SK-N-SH treated with all-trans-retinoic acid at 6 μM for 48 hours (cell line): Measurements from ENCODE around the gene FOXL1.

ENCODE experiments used
- ATAC-seq: fragments of 200-7000 bp; cut with Tn5 transposase; 3 replicates; pipeline ENCODE4 v1.9.1; 2020; ENCODE audit warnings: mild to moderate bottlenecking, moderate library complexity
- ARNTL ChIP-seq: fragments of 450-650 bp; formaldehyde crosslinking; IDR thresholded peaks from 2 replicates; pipeline ENCODE4 v1.5.0; 2020; ENCODE audit warnings: low read depth, mild to moderate bottlenecking, moderate library complexity, borderline replicate concordance
- CSDC2 ChIP-seq: fragments of 250-450 bp; sonication (Bioruptor Pico); IDR thresholded peaks from 2 replicates; pipeline ENCODE4 v1.5.0; 2020; ENCODE audit warnings: mild to moderate bottlenecking, moderate library complexity
- ESRRG ChIP-seq: fragments of 250-450 bp; sonication (Bioruptor Pico); IDR thresholded peaks from 2 replicates; pipeline ENCODE4 v1.6.1; 2021; ENCODE audit warnings: mild to moderate bottlenecking
- GLIS3 ChIP-seq: fragments of 250-450 bp; sonication (Bioruptor Pico); IDR thresholded peaks from 2 replicates; pipeline ENCODE4 v1.5.0; 2020; ENCODE audit warnings: mild to moderate bottlenecking, moderate library complexity
- PPARA ChIP-seq: fragments of 250-450 bp; sonication (Bioruptor Pico); IDR thresholded peaks from 2 replicates; pipeline ENCODE4 v1.5.0; 2020; ENCODE audit warnings: mild to moderate bottlenecking, borderline replicate concordance
- SNAI2 ChIP-seq: fragments of 250-450 bp; sonication (Bioruptor Pico); IDR thresholded peaks from 2 replicates; pipeline ENCODE4 v1.5.0; 2020; ENCODE audit warnings: mild to moderate bottlenecking, moderate library complexity
- TCF4 ChIP-seq: fragments of 250-450 bp; sonication (Bioruptor Pico); IDR thresholded peaks from 2 replicates; pipeline ENCODE4 v1.8.0; 2021; ENCODE audit warnings: mild to moderate bottlenecking, moderate library complexity, borderline replicate concordance
- TOX ChIP-seq: fragments of 250-450 bp; sonication (Bioruptor Pico); IDR thresholded peaks from 2 replicates; pipeline ENCODE4 v1.8.0; 2021; ENCODE audit warnings: mild to moderate bottlenecking, moderate library complexity, borderline replicate concordance
- ZFP3 ChIP-seq: fragments of 250-450 bp; sonication (Bioruptor Pico); IDR thresholded peaks from 2 replicates; pipeline ENCODE4 v1.5.0; 2020; ENCODE audit warnings: mild to moderate bottlenecking, moderate library complexity
- ZFP30 ChIP-seq: fragments of 450-650 bp; formaldehyde crosslinking; IDR thresholded peaks from 2 replicates; pipeline ENCODE4 v1.5.0; 2022; ENCODE audit warnings: mild to moderate bottlenecking, moderate library complexity
- ZNF565 ChIP-seq: fragments of 450-650 bp; formaldehyde crosslinking; conservative IDR thresholded peaks from 2 replicates; pipeline ENCODE4 v1.5.0; 2020; ENCODE audit warnings: low read depth, mild to moderate bottlenecking, moderate library complexity
- ZNF70 ChIP-seq: fragments of 450-650 bp; formaldehyde crosslinking; IDR thresholded peaks from 2 replicates; pipeline ENCODE4 v1.5.0; 2020; ENCODE audit warnings: mild to moderate bottlenecking, moderate library complexity
- TF ChIP-seq, protein P1 (sequence below): fragments of 250-450 bp; sonication (Bioruptor Pico); IDR thresholded peaks from 2 replicates; pipeline ENCODE4 v1.5.0; 2020; ENCODE audit warnings: mild to moderate bottlenecking, moderate library complexity
- TF ChIP-seq, protein P2 (sequence below): fragments of 250-450 bp; sonication (Bioruptor Pico); IDR thresholded peaks from 2 replicates; pipeline ENCODE4 v1.8.0; 2021; ENCODE audit warnings: low read depth, mild to moderate bottlenecking, moderate library complexity, borderline replicate concordance
- TF ChIP-seq, protein P3 (sequence below): fragments of 250-450 bp; sonication (Bioruptor Pico); IDR thresholded peaks from 2 replicates; pipeline ENCODE4 v1.5.1; 2020; ENCODE audit warnings: low read depth, mild to moderate bottlenecking, moderate library complexity
- TF ChIP-seq, protein P4 (sequence below): fragments of 250-450 bp; sonication (Bioruptor Pico); IDR thresholded peaks from 2 replicates; pipeline ENCODE4 v1.5.1; 2021; ENCODE audit warnings: mild to moderate bottlenecking, moderate library complexity
- TF ChIP-seq, protein P5 (sequence below): fragments of 250-450 bp; sonication (Bioruptor Pico); IDR thresholded peaks from 2 replicates; pipeline ENCODE4 v1.8.0; 2020; ENCODE audit warnings: mild to moderate bottlenecking, moderate library complexity, borderline replicate concordance

Gene FOXL1

DNA sequence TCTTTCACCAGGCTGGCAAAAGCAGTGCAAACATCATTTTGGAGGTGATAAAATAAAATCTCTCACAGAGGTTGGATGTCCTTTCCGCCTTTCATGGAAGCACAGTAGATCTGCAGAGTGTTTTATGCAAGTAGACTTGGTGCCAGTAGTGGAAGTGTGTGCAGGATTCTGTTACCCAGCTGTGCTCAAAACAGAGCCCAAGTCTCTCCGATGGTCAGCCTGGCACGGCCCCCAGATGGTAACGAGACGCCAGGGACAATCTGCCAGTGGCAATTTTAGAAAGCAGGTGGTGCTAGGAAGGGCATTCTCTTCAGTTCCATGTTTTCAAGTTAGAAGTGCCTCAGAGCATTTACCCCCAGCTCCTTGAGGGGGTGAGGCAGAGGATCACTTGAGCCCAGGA lies 21.8 kb upstream of the FOXL1 start:
- TF ChIP-seq SNAI2 (CRISPR knock-in tag), result no peak
- TF ChIP-seq, protein P1, sequence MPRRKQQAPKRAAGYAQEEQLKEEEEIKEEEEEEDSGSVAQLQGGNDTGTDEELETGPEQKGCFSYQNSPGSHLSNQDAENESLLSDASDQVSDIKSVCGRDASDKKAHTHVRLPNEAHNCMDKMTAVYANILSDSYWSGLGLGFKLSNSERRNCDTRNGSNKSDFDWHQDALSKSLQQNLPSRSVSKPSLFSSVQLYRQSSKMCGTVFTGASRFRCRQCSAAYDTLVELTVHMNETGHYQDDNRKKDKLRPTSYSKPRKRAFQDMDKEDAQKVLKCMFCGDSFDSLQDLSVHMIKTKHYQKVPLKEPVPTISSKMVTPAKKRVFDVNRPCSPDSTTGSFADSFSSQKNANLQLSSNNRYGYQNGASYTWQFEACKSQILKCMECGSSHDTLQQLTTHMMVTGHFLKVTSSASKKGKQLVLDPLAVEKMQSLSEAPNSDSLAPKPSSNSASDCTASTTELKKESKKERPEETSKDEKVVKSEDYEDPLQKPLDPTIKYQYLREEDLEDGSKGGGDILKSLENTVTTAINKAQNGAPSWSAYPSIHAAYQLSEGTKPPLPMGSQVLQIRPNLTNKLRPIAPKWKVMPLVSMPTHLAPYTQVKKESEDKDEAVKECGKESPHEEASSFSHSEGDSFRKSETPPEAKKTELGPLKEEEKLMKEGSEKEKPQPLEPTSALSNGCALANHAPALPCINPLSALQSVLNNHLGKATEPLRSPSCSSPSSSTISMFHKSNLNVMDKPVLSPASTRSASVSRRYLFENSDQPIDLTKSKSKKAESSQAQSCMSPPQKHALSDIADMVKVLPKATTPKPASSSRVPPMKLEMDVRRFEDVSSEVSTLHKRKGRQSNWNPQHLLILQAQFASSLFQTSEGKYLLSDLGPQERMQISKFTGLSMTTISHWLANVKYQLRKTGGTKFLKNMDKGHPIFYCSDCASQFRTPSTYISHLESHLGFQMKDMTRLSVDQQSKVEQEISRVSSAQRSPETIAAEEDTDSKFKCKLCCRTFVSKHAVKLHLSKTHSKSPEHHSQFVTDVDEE (CRISPR knock-in tag), result no peak
- TF ChIP-seq GLIS3 (CRISPR knock-in tag), result no peak
- TF ChIP-seq TCF4, result no peak
- TF ChIP-seq ESRRG (CRISPR knock-in tag), result no peak
- TF ChIP-seq ZFP3 (CRISPR knock-in tag), result no peak
- no peak for ATAC-seq

DNA sequence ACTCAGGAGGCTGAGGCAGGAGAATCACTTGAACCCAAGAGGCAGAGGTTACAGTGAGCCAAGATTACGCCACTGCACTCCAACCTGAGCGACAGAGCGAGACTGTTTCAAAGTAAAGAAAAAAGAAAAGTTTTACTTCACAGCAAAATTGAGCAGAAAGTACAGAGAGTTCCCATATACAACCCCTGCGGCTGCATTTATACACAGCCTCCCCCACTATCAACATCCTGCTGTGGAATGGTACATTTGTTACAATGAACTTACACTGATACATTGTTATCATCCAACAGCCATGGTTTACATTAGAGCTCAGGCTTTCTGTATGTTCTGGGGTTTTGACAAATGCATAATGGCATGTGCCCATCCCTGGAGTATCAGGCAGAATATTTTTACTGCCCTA lies 20.8 kb upstream of the FOXL1 start:
- no peak for TF ChIP-seq TCF4
- no peak for TF ChIP-seq PPARA (CRISPR knock-in tag)
- TF ChIP-seq, protein P1 (CRISPR knock-in tag), result no peak
- no peak for TF ChIP-seq SNAI2 (CRISPR knock-in tag)
- no peak for TF ChIP-seq ZNF70 (CRISPR knock-in tag)
- TF ChIP-seq, protein P2, sequence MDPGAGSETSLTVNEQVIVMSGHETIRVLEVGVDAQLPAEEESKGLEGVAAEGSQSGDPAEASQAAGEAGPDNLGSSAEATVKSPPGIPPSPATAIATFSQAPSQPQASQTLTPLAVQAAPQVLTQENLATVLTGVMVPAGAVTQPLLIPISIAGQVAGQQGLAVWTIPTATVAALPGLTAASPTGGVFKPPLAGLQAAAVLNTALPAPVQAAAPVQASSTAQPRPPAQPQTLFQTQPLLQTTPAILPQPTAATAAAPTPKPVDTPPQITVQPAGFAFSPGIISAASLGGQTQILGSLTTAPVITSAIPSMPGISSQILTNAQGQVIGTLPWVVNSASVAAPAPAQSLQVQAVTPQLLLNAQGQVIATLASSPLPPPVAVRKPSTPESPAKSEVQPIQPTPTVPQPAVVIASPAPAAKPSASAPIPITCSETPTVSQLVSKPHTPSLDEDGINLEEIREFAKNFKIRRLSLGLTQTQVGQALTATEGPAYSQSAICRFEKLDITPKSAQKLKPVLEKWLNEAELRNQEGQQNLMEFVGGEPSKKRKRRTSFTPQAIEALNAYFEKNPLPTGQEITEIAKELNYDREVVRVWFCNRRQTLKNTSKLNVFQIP, result no peak
- no peak for TF ChIP-seq GLIS3 (CRISPR knock-in tag)
- TF ChIP-seq, protein P3, sequence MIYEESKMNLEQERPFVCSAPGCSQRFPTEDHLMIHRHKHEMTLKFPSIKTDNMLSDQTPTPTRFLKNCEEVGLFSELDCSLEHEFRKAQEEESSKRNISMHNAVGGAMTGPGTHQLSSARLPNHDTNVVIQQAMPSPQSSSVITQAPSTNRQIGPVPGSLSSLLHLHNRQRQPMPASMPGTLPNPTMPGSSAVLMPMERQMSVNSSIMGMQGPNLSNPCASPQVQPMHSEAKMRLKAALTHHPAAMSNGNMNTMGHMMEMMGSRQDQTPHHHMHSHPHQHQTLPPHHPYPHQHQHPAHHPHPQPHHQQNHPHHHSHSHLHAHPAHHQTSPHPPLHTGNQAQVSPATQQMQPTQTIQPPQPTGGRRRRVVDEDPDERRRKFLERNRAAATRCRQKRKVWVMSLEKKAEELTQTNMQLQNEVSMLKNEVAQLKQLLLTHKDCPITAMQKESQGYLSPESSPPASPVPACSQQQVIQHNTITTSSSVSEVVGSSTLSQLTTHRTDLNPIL (CRISPR knock-in tag), result no peak
- no peak for TF ChIP-seq ZFP3 (CRISPR knock-in tag)
- TF ChIP-seq, protein P4, sequence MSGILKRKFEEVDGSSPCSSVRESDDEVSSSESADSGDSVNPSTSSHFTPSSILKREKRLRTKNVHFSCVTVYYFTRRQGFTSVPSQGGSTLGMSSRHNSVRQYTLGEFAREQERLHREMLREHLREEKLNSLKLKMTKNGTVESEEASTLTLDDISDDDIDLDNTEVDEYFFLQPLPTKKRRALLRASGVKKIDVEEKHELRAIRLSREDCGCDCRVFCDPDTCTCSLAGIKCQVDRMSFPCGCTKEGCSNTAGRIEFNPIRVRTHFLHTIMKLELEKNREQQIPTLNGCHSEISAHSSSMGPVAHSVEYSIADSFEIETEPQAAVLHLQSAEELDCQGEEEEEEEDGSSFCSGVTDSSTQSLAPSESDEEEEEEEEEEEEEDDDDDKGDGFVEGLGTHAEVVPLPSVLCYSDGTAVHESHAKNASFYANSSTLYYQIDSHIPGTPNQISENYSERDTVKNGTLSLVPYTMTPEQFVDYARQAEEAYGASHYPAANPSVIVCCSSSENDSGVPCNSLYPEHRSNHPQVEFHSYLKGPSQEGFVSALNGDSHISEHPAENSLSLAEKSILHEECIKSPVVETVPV (CRISPR knock-in tag), result no peak
- TF ChIP-seq ZFP30 (CRISPR knock-in tag), result no peak
- no peak for TF ChIP-seq ARNTL (CRISPR knock-in tag)
- no peak for TF ChIP-seq ZNF565
- no peak for TF ChIP-seq CSDC2 (CRISPR knock-in tag)
- TF ChIP-seq, protein P5, sequence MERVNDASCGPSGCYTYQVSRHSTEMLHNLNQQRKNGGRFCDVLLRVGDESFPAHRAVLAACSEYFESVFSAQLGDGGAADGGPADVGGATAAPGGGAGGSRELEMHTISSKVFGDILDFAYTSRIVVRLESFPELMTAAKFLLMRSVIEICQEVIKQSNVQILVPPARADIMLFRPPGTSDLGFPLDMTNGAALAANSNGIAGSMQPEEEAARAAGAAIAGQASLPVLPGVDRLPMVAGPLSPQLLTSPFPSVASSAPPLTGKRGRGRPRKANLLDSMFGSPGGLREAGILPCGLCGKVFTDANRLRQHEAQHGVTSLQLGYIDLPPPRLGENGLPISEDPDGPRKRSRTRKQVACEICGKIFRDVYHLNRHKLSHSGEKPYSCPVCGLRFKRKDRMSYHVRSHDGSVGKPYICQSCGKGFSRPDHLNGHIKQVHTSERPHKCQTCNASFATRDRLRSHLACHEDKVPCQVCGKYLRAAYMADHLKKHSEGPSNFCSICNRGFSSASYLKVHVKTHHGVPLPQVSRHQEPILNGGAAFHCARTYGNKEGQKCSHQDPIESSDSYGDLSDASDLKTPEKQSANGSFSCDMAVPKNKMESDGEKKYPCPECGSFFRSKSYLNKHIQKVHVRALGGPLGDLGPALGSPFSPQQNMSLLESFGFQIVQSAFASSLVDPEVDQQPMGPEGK (CRISPR knock-in tag), result no peak
- ATAC-seq, result no peak

DNA sequence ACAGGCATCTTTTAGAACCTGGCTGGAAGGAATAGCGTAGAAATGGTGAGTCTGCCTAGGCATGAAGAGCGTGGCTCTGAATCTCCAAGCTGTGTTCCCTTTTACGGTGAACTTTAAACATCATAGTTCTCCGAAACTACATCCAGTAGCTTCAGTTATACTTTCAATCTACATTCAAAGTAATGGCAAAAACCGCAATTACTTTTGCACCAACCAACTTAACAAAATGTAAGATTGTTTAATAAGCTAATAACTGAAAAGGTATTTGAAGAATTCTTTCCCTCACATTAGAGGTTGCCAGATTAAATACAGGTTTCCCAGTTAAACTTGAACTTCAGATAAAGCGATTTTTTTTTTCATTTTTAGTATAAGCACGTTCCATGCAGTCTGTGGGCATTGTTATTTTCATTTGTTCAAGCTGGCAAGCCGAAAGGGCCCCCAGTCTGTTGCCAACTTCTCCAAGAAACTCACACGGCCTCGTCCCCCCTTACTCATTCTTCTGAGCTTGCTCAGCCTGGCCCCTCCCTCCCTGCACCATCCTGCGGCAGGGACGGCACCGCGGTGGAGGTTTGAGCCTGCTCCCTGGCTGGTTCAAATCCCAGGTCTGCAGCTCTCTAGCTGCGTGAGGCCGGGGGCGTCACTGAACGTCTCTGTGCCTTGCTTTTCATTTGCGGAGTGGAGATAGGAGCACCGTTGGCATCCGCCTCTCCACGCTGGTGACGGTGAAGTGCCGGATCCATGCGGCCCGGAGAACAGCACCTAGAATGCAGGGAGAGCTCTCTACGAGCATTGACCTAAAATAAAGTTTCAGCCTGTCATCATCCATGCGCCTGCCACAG lies 19.8 kb upstream of the FOXL1 start:
- no peak for ATAC-seq
- TF ChIP-seq TOX (CRISPR knock-in tag) (no peak), CSDC2 (CRISPR knock-in tag) (no peak), ZFP3 (CRISPR knock-in tag) (no peak)
- TF ChIP-seq, protein P2, result no peak
- TF ChIP-seq, protein P1 (CRISPR knock-in tag), result no peak
